K562 (cell line): ENCODE data around the gene DHCR24. TPM values are rescaled to one million over a fixed set of nuclear protein-coding genes. Genes with fewer than 3 reads are reported as not detected.

ENCODE experiments used
- ATAC-seq: fragments of 200-7000 bp; cut with Tn5 transposase; 3 replicates; pipeline ENCODE4 v1.9.1; 2020; ENCODE audit warnings: moderate library complexity
- BruUV-seq: library from RNA; stranded (reverse); fragments of 400-500 nt; replicated peaks from 2 replicates; lab custom pipeline; 2021; lab: Mats Ljungman, UMichigan
- CTCF ChIA-PET: fragments of 300-600 bp; formaldehyde crosslinking; extraction: SDS; loops from one replicate; lab custom pipeline; 2021; ENCODE audit warnings: low intra/inter-chr PET ratio; lab: Yijun Ruan, JAX
- POLR2A ChIA-PET: fragments of 300-600, 350-650 bp; sonication (Branson Sonifier 250); formaldehyde crosslinking; extraction: SDS; loops from one replicate; lab custom pipeline; 2021; ENCODE audit warnings: antibody characterized with exemption, inconsistent platforms; lab: Yijun Ruan, JAX
- DNase-seq, 4 experiments: peaks; one replicate each; pipeline versions ENCODE4 v3.0.0 to v3.0.0-alpha.2; 2011 to 2018; ENCODE audit warnings: low spot score in 3 of 4, mixed read lengths in 3 of 4; ENCODE audit errors: extremely low read depth in 1 of 4
- FAIRE-seq: peaks from 2 replicates; lab custom pipeline; 2011; peaks lifted over from hg19 to GRCh38; lab: Jason Lieb, UNC
- H2AFZ ChIP-seq: 2 replicates; pipeline ENCODE4 v1.6.0; 2011; ENCODE audit warnings: low read depth, low read length, control low read depth, inconsistent platforms
- H3K27ac ChIP-seq: fragments of 200-600 bp; 3 replicates; pipeline ENCODE4 v1.8.0; 2011; ENCODE audit warnings: low read depth, mild to moderate bottlenecking, control low read depth, inconsistent platforms, low read length, moderate library complexity, mixed read lengths; ENCODE audit errors: extremely low read depth
- H3K27me3 ChIP-seq, 2 experiments: fragments of 300-600 bp in 1 of 2; 2 replicates in 1 of 2; 3 replicates in 1 of 2; pipeline versions ENCODE4 v1.6.0 to v1.8.0; 2011; ENCODE audit warnings: inconsistent platforms in 2 of 2, low read length in 2 of 2, mild to moderate bottlenecking in 1 of 2, mixed read lengths in 1 of 2, moderate library complexity in 1 of 2; ENCODE audit not compliant: control insufficient read depth in 2 of 2, insufficient read depth in 2 of 2
- H3K36me3 ChIP-seq: fragments of 300-600 bp; 3 replicates; pipeline ENCODE4 v1.8.0; 2011; ENCODE audit warnings: mild to moderate bottlenecking, low read length, inconsistent platforms; ENCODE audit not compliant: control insufficient read depth, insufficient read depth
- H3K4me1 ChIP-seq, 2 experiments: fragments of 200-600 bp in 1 of 2; replicated peaks in 1 of 2; 2 replicates in 1 of 2; 3 replicates in 1 of 2; pipeline versions ENCODE4 v1.5.1 to v1.8.0; 2011; ENCODE audit warnings: inconsistent platforms in 2 of 2, low read length in 2 of 2, mild to moderate bottlenecking in 1 of 2, mixed read lengths in 1 of 2, moderate library complexity in 1 of 2; ENCODE audit not compliant: control insufficient read depth in 2 of 2, insufficient read depth in 2 of 2
- H3K4me2 ChIP-seq: 2 replicates; pipeline ENCODE4 v1.6.1; 2011; ENCODE audit warnings: low read length, control low read depth, inconsistent platforms, mixed read lengths; ENCODE audit not compliant: insufficient read depth
- H3K4me3 ChIP-seq: fragments of 200-600 bp; sonication (generic), shearing (Covaris generic); 2 replicates; pipeline ENCODE4 v1.5.1; 2016; ENCODE audit warnings: control low read depth, inconsistent platforms
- H3K79me2 ChIP-seq: fragments of 200-600 bp; 3 replicates; pipeline ENCODE4 v1.8.0; 2011; ENCODE audit warnings: low read length, inconsistent platforms; ENCODE audit not compliant: control insufficient read depth, insufficient read depth
- H3K9ac ChIP-seq, 2 experiments: 2 replicates each; pipeline versions ENCODE4 v1.6.0 to v1.6.1; 2011; ENCODE audit warnings: low read depth in 2 of 2, low read length in 2 of 2, control low read depth in 1 of 2, inconsistent platforms in 1 of 2, mild to moderate bottlenecking in 1 of 2, mixed read lengths in 1 of 2; ENCODE audit not compliant: insufficient read depth in 1 of 2
- H3K9me1 ChIP-seq: one replicate; pipeline ENCODE4 v1.6.0; 2011; ENCODE audit warnings: inconsistent platforms, mild to moderate bottlenecking, low read length, moderate library complexity; ENCODE audit not compliant: control insufficient read depth, insufficient read depth
- H3K9me3 ChIP-seq: replicated peaks from 2 replicates; pipeline ENCODE4 v1.5.1; 2011; ENCODE audit warnings: low read depth, low read length, inconsistent platforms; ENCODE audit not compliant: control insufficient read depth, insufficient read depth
- H4K20me1 ChIP-seq: replicated peaks from 2 replicates; pipeline ENCODE4 v1.6.1; 2011; ENCODE audit warnings: low read length, inconsistent platforms, mixed read lengths; ENCODE audit not compliant: control insufficient read depth, insufficient read depth
- JUND ChIP-seq, 2 experiments: IDR thresholded peaks; 2 replicates in 1 of 2; 3 replicates in 1 of 2; pipeline ENCODE4 v1.6.1; 2011; ENCODE audit warnings: borderline replicate concordance in 2 of 2, low read depth in 2 of 2, low read length in 2 of 2, improper control_type of control experiment in 1 of 2, missing biosample characterization in 1 of 2, missing genetic modification characterization in 1 of 2, missing genetic modification reagents in 1 of 2
- TSC22D4 ChIP-seq: fragments of 450-650 bp; IDR thresholded peaks from 2 replicates; pipeline ENCODE4 v1.6.1; 2016; ENCODE audit warnings: missing genetic modification characterization, missing biosample characterization, control low read depth
- WGBS: fragments of 100-300 bp; shearing (Covaris generic); methylation state at CpG from one replicate; pipeline ENCODE4 v1.1.6; 2016; ENCODE audit warnings: low coverage, mixed read lengths; ENCODE audit not compliant: insufficient coverage; ENCODE audit errors: missing lambda C conversion rate; 5-methylcytosine and 5-hydroxymethylcytosine counted together
- in situ Hi-C: fragments of 300-500 bp; cut with MboI; formaldehyde crosslinking; loops from 4 replicates; pipeline ENCODE4 v1.15.0; 2018; ENCODE audit warnings: inconsistent platforms, mixed read lengths
- intact Hi-C: fragments of 100-400 bp; cut with micrococcal nuclease; formaldehyde crosslinking; loops from 2 replicates; pipeline ENCODE4 v1.14.2; 2022
- polyA plus RNA-seq, 8 experiments: library from polyadenylated mRNA; depleted of rRNA in 4 of 8; stranded (reverse) in 5 of 8; unstranded in 3 of 8; fragments of >200 nt; fragmentation: Nextera tagmentation in 2 of 8; fragmentation: Illumina TruSeq in 1 of 8; extraction: Ambion mirVana in 2 of 8; extraction: Trizol in 1 of 8; gene quantifications; 2 replicates each; pipeline versions ENCODE4 v1.2.1 to v1.2.3, GENCODE V29; 2011 to 2014; ENCODE audit warnings: inconsistent platforms in 1 of 8, missing spikeins in 1 of 8
- total RNA-seq, 7 experiments: library from RNA; depleted of rRNA in 6 of 7; stranded (reverse); fragments of >200 nt in 6 of 7; fragmentation: Illumina TruSeq in 2 of 7; extraction: Trizol in 2 of 7; gene quantifications; 2 replicates each; pipeline versions ENCODE4 v1.2.1 to v1.2.3, GENCODE V29; 2011 to 2021; ENCODE audit warnings: low replicate concordance in 1 of 7

The DHCR24 gene
- total and polyA plus RNA-seq, 9 of the 15 experiments (the other 6 are each of a cell fraction or from before 2014, with no cell fraction given), result 23.4 to 161 (median 79.9) TPM

- TF ChIP-seq JUND (IDR thresholded peaks at IDR 0.05; ENCODE audit: borderline replicate concordance, low read depth, low read length), result no peak
- TF ChIP-seq JUND (tag; IDR thresholded peaks at IDR 0.05; ENCODE audit: borderline replicate concordance, low read depth, low read length), result no peak
These were observed 21.5 kb downstream of the DHCR24 start (continued) for GRCh38 chr1:54865238-54866073.

DNA sequence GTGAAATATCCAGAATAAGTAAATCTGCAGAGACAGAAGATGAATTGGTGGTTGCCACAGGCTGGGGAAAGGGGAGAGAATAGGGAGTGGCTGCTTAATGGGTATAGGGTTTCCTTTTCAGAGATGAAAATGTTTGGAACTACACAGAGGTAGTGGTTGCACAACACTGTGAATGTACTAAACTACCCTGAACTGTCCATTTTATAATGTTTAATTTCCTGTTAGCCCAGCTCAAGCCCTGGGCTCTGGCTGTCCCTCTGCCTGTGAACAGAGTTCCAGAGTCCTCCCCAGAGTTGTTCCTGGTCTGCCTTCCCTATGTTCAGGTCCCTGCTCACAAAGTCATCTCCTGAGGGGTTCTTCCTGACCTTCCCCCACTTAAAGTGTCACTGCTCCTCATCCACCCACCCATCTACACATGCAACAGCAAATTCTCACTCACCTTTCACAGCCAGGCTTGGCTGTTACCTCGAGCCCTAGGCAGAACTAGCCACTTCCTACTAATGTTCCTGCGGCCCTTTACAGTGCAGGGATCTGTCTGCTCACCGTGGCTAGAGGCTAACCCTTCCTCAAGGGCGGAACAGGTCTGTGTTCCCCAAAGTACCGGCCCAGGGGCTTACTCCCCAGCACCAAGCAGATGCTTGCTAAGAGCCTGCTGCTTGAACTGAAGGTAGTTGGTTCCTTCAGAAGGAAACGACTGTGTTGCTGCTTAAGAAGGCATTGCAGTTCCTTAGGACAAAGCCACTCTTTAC, 22.4 kb downstream of the DHCR24 start:
- Histone ChIP-seq H3K27ac (no peak overlapping the region), H3K4me2 (no peak overlapping the region), H3K9ac (no peak overlapping the region), H3K27me3 (no peaks in the 10 kb centered on the region), H3K4me3 (no peak overlapping the region), H4K20me1 (no peaks in the 10 kb centered on the region), H3K9me3 (no peaks in the 10 kb centered on the region), H3K4me1 (peaks cover 21 to 27% of the 10 kb centered on the region in 2 experiments), H3K36me3 (peaks cover 91% of the 10 kb centered on the region), H3K79me2 (0 out of 3 replicates have a peak, but pooled peaks cover 6% of the 10 kb centered on the region), H2AFZ (no peak overlapping the region), H3K9me1 (no peaks in the 10 kb centered on the region)
- CTCF ChIA-PET, result no interaction called here
- POLR2A ChIA-PET, result interaction anchor here (0.6 to 1.4 kb wide), 4 partner anchors 10 to 711 kb away, joined by 3 to 5 read pairs (median 3); no protein-coding TSS in a partner anchor
- in situ Hi-C loops (no loop called here), intact Hi-C loops (no loop called here)
- TF ChIP-seq TSC22D4 (tag), result no peak
- BruUV-seq, result no TSS peak
- 76% methylated on average over 6 of the region's 6 CpGs for WGBS
- DNase-seq (no peak), ATAC-seq (no peak), FAIRE-seq (no peak)
